ENCODE measurements around the gene MTERF1.
"Not testable (repeated sequence)": the region's sequence is repeated elsewhere in the genome, so short reads cannot be mapped to it uniquely, and the experiment has no call there.

MTERF1 gene

DNA sequence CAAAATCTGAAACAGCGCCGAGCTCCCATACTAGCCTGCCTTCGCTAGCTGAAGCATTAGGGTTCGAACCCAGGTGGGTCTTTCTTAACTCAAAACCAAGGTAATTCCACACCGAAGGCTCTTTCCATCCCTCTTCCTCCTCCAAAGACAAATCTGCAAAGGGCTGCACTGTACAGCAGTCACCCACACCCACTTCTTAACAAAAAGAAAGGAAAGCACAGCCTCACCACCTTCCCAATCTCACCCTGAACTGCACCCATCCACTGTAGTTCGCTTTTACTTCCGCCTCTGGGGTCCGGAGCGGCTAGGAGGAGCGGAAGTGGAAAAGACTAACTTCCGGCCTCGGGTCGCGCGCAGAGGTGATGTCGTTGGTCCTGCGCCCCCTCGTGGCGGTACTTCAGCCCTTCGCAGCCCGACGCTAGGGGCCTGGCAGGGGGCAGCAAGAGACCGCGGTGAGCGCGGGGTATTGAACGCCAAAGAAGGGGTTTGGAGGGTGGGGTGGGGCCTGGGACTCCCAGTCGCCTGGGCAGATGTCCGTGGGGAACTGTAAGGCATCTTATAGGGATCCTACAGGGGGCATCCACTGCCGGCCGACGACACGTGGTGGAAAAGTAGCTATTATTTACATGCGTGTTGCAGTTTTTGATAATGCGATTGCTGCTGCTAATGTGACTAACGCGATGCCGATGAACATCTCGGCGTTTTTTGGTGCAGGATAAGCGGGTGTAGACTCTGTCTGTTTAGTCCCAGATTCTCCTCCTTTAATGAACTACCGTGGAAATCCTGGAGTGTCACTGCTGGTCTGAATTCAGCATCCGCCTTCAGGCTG is at the start of gene MTERF1:
Gene MTERF1, minus strand, starts transcription at position 290 of the 829 bp plus-strand sequence. CDS start 619 bp downstream, outside the sequence.
- DNase-seq = peak; percentile 91 to 92

- DNase-seq = no peak
These were observed 49.0 kb upstream of the MTERF1 start for GRCh38 chr7:91929463-91929862.

DNA sequence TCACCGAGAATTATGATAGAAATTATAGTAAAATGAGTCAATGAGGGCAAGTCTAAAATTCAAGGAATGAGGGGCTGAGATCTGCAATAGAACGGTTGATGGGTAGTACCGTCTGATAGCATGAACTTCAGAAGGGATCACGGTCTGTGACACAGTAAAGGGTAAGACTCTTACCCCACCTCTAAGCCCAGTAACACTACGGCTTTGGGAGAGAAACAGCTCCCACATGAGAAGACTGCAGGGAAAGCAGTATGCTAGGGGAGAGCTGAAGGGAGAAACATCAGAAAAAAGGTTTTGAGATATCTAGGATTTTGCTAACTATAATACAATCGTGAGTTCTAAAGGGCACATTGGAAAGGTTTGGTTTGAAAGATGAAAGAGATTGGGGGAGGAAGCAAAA is 47.4 kb upstream of the MTERF1 start:
- DNase-seq = no peak

DNA sequence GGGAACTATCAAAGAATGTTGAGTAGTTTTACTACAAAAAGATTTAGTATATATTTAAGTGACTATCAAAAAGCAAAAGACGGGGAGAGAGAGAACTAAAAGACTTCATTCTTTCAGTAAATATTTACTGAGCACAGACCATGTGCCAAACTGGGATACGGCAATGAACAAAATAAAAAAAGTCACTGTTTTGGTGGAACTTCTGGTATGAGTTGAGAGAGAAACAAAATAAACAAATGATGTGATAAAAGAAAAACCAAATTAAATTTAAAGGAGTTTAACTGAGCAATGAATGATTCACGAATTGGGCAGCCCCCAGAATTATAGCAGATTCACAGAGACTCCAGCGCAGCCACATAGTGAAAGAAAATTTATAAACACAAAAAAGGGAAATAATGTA is 42.4 kb upstream of the MTERF1 start:
- no peak for DNase-seq

DNA sequence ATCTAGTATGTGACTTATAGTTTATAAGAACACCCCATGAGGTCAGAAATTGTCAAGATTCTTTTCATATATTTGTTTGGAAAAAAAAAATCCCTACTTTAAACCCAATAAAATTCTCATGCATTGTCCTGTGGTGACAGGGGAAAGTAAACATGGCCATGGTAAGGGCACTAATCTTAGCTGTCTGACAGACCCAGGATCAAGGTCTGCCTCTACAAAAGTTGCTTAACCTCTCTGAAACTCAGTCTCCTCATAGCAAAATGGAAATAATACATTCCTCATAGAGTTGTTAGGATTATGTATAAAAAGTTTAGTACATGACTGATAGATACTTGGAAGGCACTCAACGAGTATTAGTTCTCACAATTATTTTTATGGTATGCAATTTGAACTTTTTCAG is 37.9 kb upstream of the MTERF1 start:
- no peak for DNase-seq

DNA sequence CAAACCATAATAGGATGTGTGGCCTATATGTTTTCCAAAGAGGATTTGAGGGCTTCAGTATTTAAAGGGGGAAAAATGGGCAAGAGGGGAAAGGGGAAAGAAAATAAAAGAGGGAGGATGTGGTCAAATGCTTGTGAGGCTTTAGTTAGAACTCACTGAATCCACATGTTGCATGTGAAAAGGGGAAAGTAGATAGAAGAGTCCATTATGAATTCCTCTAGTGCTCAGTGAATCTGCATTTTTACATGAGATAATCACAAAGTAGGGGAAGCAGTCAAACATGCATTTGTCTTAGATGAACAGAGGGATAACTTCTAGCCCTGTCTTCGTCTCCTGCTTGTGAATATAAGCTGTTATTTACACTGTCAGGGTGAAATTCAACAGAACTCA is 35.5 kb upstream of the MTERF1 start:
- DNase-seq = no peak

GRCh38 chr7:91915401-91916050 is 35.0 kb upstream of the MTERF1 start:
- no peak for DNase-seq

DNA sequence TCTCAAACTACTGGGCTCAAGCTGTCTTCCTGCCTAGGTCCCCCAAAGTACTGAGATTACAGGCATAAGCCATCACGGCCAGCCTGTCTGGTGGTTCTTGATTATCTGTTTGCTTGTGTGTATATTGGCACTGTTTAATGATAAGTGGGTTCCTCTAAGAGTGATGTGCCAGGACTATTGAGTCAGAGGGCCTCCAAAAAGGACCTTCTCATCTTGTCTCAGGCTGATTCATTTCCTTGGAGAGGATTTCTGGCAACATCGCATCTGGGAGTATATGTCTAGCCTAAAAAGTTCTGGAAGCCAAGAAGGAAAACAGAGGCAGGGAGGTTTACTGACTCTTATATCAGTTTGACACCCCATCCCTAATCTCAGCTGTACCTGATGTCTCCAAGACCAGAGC is 33.1 kb upstream of the MTERF1 start:
- no peak for DNase-seq

DNA sequence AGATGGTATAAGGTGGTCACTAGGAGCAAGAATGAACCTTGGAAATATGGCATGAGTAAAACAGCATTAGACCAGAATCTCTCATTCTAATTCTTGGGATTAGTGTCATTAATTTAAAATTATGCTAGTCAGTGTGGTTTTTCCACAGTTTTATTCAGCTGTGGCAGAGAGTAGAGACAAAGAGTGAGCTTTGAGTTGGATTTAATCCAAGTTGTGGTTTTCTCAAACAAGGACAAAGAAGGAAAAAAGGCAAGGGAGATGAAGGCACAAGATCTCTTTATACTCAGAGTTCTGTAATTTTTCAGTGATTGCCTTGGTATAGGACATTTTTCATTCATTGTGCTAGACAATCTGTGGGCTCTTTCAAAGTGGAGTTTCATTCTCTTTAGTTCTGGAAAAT is 32.0 kb upstream of the MTERF1 start:
- no peak for DNase-seq

- DNase-seq = no peak
These were observed 30.6 kb upstream of the MTERF1 start for GRCh38 chr7:91911121-91911520.

DNA sequence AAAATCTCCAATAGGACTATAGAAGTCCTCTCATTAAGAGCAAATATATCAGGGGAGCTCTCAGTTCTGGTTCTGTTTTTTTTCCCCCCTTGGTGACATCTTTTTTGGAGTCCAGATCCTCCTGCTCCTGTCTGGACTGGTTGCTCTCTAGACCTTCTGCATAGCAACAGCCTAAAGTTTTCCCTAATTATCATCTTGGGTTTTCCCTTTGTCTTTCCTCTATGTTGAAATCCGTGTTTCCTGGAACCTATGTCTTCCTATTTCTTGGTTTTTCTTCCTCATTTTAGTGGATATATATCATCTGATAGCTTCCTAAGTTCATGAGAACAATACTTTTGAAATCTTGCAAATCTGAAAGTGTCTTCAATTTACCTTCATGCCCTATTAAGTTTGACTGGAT is 29.7 kb upstream of the MTERF1 start:
- DNase-seq = no peak

- no peak for DNase-seq
These were observed 19.1 kb upstream of the MTERF1 start for GRCh38 chr7:91899563-91899962.

DNA sequence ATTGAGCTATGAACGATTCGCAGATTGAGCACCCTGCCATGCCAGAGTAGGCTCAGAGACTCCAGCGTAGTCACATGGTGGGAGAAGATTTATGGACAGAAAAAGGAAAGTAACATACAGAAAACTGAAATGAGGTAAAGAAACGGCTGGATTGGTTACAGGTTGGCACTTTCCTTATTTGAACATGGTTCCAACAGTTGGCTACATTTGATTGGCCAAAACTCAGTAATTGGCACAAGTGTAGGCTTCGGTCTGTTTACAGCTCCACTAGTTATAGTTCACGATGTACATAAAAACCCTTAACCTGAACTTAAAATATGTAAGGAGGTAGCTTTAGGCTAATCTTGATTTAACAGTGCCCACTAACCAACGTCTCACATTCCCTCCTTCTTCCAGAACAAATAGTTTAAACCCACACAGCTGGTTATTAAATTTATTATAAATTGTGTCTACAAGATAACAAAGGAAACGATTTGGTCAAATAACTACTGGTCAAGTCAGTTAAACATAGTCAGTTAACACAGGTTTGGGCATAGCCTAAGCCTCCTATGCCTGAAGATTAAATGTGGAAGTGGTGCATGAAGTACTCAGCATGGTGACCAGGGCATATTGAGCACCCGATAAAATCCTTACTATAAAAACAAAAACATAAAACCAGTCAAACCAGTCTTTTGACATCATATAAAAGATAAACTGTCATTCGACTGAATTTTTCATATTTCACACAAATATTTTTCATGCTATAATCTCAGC is 17.9 kb upstream of the MTERF1 start:
- no peak for DNase-seq

GRCh38 chr7:91894781-91895480 is 14.4 kb upstream of the MTERF1 start:
- DNase-seq = no peak

DNA sequence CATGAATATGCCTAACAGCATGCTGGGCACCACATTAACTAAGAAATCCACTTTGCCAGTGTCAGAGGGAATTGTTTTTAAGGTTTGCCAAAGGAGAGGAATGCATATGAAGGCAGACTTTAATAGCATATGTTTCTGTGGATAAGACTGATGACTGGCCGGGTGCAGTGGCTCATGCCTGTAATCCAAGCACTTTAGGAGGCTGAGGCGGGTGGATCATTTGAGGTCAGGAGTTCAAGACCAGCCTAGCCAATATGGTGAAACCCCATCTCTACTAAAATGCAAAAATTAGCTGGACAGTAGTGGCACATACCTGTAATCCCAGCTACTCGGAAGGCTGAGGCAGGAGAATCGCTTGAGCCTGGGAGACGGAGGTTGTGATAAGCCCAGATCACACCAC is 13.2 kb upstream of the MTERF1 start:
- not testable (repeated sequence) for DNase-seq

- no peak for DNase-seq
These were observed 12.4 kb upstream of the MTERF1 start for GRCh38 chr7:91892821-91893340.

DNA sequence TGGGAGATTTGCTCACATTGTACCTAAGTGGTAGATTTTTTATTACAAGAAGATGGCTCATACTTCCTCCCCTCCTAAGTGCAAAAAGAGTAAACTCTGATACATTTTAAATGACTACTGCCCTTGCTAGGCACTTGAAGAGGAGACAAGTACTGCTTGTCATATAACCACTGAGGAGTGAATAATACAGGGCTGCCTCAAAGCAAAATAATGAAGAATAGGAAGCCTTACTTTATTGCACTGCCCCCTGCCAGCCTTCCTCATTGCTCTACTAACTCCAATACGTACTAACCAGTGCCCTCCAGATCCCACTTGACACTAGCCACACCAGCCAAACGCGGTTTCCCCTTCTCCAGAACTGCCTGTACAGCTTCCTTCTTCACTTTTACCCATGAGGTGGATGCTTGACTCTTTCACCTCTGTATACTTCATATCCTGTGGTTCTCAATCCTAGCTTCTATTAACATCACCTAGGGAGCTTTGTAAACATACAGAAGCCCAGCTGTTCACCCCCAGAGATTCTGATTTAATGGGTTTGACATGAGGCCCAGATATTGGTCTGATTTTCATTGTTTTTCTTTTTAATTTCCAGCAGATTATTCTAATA is 11.7 kb upstream of the MTERF1 start:
- no peak for DNase-seq

- DNase-seq = not testable (repeated sequence)
These were observed 8.0 kb upstream of the MTERF1 start for GRCh38 chr7:91888271-91889175.

DNA sequence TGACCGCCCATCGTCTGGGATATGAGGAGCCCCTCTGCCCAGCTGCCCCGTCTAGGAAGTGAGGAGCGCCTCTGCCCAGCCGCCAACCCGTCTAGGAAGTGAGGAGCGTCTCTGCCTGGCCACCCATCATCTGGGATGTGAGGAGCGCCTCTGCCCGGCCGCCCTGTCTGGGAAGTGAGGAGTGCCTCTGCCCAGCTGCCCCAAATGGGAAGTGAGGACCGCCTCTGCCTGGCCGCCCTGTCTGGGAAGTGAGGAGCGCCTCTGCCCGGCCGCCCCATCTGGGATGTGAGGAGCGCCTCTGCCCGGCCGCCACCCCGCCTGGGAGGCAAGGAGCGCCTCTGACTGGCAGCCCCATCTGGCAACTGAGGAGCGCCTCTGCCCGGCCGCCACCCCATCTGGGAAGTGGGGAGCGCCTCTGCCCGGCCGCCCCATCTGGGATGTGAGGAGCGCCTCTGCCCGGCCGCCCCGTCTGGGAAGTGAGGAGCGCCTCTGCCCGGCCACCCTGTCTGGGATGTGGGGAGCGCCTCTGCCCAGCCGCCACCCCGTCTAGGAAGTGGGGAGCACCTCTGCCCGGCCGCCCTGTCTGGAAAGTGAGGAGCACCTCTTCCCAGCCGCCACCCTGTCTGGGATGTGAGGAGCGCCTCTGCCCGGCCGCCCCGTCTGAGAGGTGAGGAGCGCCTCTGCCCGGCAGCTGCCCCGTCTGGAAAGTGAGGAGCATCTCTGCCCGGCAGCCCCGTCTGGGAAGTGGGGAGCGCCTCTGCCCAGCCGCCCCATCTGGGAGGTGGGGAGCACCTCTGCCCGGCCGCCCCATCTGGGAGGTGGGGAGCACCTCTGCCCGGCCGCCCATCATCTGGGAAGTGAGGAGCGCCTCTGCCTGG is 7.1 kb upstream of the MTERF1 start:
- not testable (repeated sequence) for DNase-seq

DNA sequence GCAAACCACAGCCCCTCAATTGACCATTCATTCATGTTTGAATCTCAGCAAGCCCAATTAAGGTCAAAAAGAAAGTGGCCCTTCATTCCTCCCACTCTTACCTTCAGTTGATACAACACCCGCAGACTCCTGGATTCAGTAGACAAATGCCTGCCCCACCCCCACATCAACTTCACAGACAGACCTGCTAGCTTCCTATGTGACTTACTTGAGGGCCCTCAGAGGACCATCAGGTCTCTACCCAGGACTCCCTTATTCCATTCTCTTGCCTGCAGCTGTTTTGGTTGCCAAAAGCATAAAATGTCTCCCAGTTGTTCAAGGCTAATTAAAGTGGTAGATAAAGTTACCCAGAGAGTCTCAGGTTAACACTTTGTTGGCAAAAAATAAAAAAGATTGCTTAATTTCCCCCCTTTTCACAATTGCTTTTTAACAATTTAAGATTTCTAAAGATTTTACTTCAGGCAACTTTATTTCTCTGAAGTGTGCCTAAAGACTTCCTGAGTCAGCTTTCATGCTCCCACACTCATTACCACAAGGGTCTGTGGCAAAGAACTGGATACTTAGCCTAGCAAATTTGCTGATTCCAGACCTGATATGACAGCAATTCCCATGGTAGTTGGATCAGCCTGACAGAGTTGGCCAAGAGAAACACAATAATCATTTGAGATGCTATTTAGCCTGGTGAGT is 3.3 kb upstream of the MTERF1 start:
- DNase-seq = no peak
